Gastrocnemius medialis (tissue), 4 donors: ENCODE results near the gene NTRK3. TPM values are rescaled to one million over a fixed set of nuclear protein-coding genes. Genes with fewer than 3 reads are reported as not detected.

ENCODE experiments used
- ATAC-seq, 2 donors: fragments of 150-250 bp; one replicate each; pipeline ENCODE4 v1.9.1; 2016
- DNase-seq, 2 donors: peaks; one replicate each; pipeline ENCODE4 v3.0.0-alpha.2; 2019
- H3K27ac ChIP-seq, 4 donors: fragments of 200-600 bp; sonication (generic); 1 replicate in 1 of 4; 2 replicates in 3 of 4; pipeline ENCODE4 v1.5.1; 2016 to 2018; ENCODE audit warnings: mild to moderate bottlenecking in 2 of 4, moderate library complexity in 1 of 4
- H3K27me3 ChIP-seq, 3 donors: fragments of 200-600 bp; sonication (generic) in 2 of 3; 1 replicate in 1 of 3; 2 replicates in 2 of 3; pipeline versions ENCODE4 v1.5.1 to v1.6.0; 2016 to 2019; ENCODE audit warnings: mild to moderate bottlenecking in 1 of 3, moderate library complexity in 1 of 3
- H3K36me3 ChIP-seq, 2 donors: fragments of 200-600 bp; sonication (generic) in 1 of 2; one replicate each; pipeline ENCODE4 v1.5.1; 2017 to 2018
- H3K4me1 ChIP-seq, 2 donors: fragments of 200-600 bp; sonication (generic) in 1 of 2; one replicate each; pipeline ENCODE4 v1.5.1; 2016 to 2017; ENCODE audit warnings: mild to moderate bottlenecking in 2 of 2
- H3K4me3 ChIP-seq, 4 donors: fragments of 200-600 bp; sonication (generic) in 3 of 4; 1 replicate in 1 of 4; 2 replicates in 3 of 4; pipeline ENCODE4 v1.5.1; 2016 to 2019; ENCODE audit warnings: mild to moderate bottlenecking in 2 of 4
- H3K9me3 ChIP-seq, 3 donors: fragments of 200-600 bp; sonication (generic) in 2 of 3; 1 replicate in 1 of 3; 2 replicates in 2 of 3; pipeline ENCODE4 v1.5.1; 2016 to 2019
- CTCF ChIP-seq, 5 experiments: fragments of 450-650 bp in 3 of 5; fragments of 200-600 bp in 2 of 5; sonication (generic) in 2 of 5; IDR thresholded peaks in 4 of 5; conservative IDR thresholded peaks in 1 of 5; 1 replicate in 4 of 5; 2 replicates in 1 of 5; pipeline ENCODE4 v1.5.1; 2016 to 2019; ENCODE audit warnings: antibody characterized with exemption in 5 of 5, mild to moderate bottlenecking in 3 of 5, moderate library complexity in 3 of 5
- POLR2A ChIP-seq, 2 donors: fragments of 450-650 bp; IDR thresholded peaks; one replicate each; pipeline ENCODE4 v1.6.1; 2017; ENCODE audit warnings: antibody characterized with exemption in 2 of 2, mild to moderate bottlenecking in 2 of 2, moderate library complexity in 2 of 2
- in situ Hi-C, 4 donors: fragments of 200-750 bp; cut with MboI; loops; one replicate each; pipeline versions ENCODE4 v1.15.0 to v1.8.0; 2017; ENCODE audit warnings: low sequenced_read_pairs in 4 of 4
- intact Hi-C: fragments of 100-400 bp; cut with DNase I; formaldehyde crosslinking; loops from one replicate; pipeline ENCODE4 v1.15.1; 2023; ENCODE audit warnings: low total_unique reads
- total RNA-seq, 4 donors: library from RNA; depleted of rRNA; stranded (reverse); fragments of >200 nt; gene quantifications; one replicate each; pipeline versions ENCODE4 v1.1.0 to v1.2.3, GENCODE V29; 2016

The NTRK3 gene
- total RNA-seq, 4 donors from 2014 or later: 0.61 to 2.7 (median 0.77) TPM

GRCh38 chr15:88121968-88122530, 134.5 kb downstream of the NTRK3 start:
- Histone ChIP-seq H3K27ac (no peak overlapping the region), H3K36me3 (no peaks in the 10 kb centered on the region), H3K9me3 (no peaks in the 10 kb centered on the region), H3K27me3 (peaks cover 0 to 6% (median 0%) of the 10 kb centered on the region in 3 donors), H3K4me3 (no peak overlapping the region), H3K4me1 (peaks cover 0 to under 1% of the 10 kb centered on the region in 2 donors)
- in situ Hi-C loops (no loop called here), intact Hi-C loops (no loop called here)
- ATAC-seq (no peak), DNase-seq (no peak)
- no peak for TF ChIP-seq POLR2A (IDR thresholded peaks at IDR 0.05)
- no peak for TF ChIP-seq CTCF (IDR thresholded peaks at IDR 0.05 in 4 of 5, conservative IDR thresholded peaks at IDR 0.05 in 1 of 5)

GRCh38 chr15:88120026-88120425, 136.5 kb downstream of the NTRK3 start:
- TF ChIP-seq CTCF (IDR thresholded peaks at IDR 0.05 in 4 of 5, conservative IDR thresholded peaks at IDR 0.05 in 1 of 5) (no peak), POLR2A (IDR thresholded peaks at IDR 0.05) (no peak)
- Histone ChIP-seq H3K27me3 (peaks cover 0 to 6% (median 0%) of the 10 kb centered on the region in 3 donors), H3K9me3 (no peaks in the 10 kb centered on the region), H3K27ac (no peak overlapping the region), H3K4me1 (no peaks in the 10 kb centered on the region), H3K36me3 (no peaks in the 10 kb centered on the region), H3K4me3 (no peak overlapping the region)
- no peak for ATAC-seq
- in situ Hi-C loops: no loop called here
- intact Hi-C loops: no loop called here
- DNase-seq: no peak

- no peaks in the 10 kb centered on the region for H3K36me3 ChIP-seq
- H3K4me3 ChIP-seq: no peak overlapping the region
- no peak for TF ChIP-seq CTCF (IDR thresholded peaks at IDR 0.05 in 4 of 5, conservative IDR thresholded peaks at IDR 0.05 in 1 of 5)
- TF ChIP-seq POLR2A (IDR thresholded peaks at IDR 0.05): no peak
- H3K9me3 ChIP-seq: no peaks in the 10 kb centered on the region
- no peak for ATAC-seq
- intact Hi-C loops: no loop called here
- in situ Hi-C loops: no loop called here
- H3K27me3 ChIP-seq: peaks cover 0 to 6% (median 0%) of the 10 kb centered on the region in 3 donors
- H3K4me1 ChIP-seq: no peaks in the 10 kb centered on the region
- H3K27ac ChIP-seq: no peak overlapping the region
- DNase-seq: no peak
Observed at GRCh38 chr15:88118741-88119140, 137.8 kb downstream of the NTRK3 start.

GRCh38 chr15:88118035-88118434, 138.5 kb downstream of the NTRK3 start:
- no peaks in the 10 kb centered on the region for H3K36me3 ChIP-seq
- H3K27me3 ChIP-seq: peaks cover 0 to 6% (median 0%) of the 10 kb centered on the region in 3 donors
- no peaks in the 10 kb centered on the region for H3K4me1 ChIP-seq
- no peak for DNase-seq
- no peak overlapping the region for H3K27ac ChIP-seq
- no peak for TF ChIP-seq POLR2A (IDR thresholded peaks at IDR 0.05)
- no peak for TF ChIP-seq CTCF (IDR thresholded peaks at IDR 0.05 in 4 of 5, conservative IDR thresholded peaks at IDR 0.05 in 1 of 5)
- no peak for ATAC-seq
- H3K4me3 ChIP-seq: no peak overlapping the region
- intact Hi-C loops: no loop called here
- no peaks in the 10 kb centered on the region for H3K9me3 ChIP-seq
- in situ Hi-C loops: no loop called here
